T-helper 17 cell (primary cell): ENCODE measurements around the gene CNOT11. TPM values are rescaled to one million over a fixed set of nuclear protein-coding genes. Genes with fewer than 3 reads are reported as not detected.
"Not testable (repeated sequence)": the region's sequence is repeated elsewhere in the genome, so short reads cannot be mapped to it uniquely, and the experiment has no call there.

ENCODE experiments used
- ATAC-seq: fragments of 150-1000 bp; cut with Tn5 transposase; 2 replicates; pipeline ENCODE4 v1.10.0; 2021; ENCODE audit warnings: mild to moderate bottlenecking, moderate library complexity
- DNase-seq, 3 donors: peaks; one replicate each; pipeline versions ENCODE4 v3.0.0 to v3.0.0-alpha.2; 2020 to 2021
- H3K9me3 ChIP-seq: one replicate; pipeline ENCODE4 v1.7.0; 2013; ENCODE audit warnings: low read length, mild to moderate bottlenecking; ENCODE audit not compliant: control insufficient read depth, poor library complexity, severe bottlenecking
- H3K27ac Mint-ChIP-seq: one replicate; pipeline ENCODE4 v1.8.0; 2022; ENCODE audit warnings: mild to moderate bottlenecking, moderate library complexity, mixed read lengths
- H3K27me3 Mint-ChIP-seq: one replicate; pipeline ENCODE4 v1.8.0; 2022; ENCODE audit warnings: mixed read lengths
- H3K36me3 Mint-ChIP-seq: one replicate; pipeline ENCODE4 v1.8.0; 2022; ENCODE audit warnings: low read depth, mixed read lengths
- H3K4me1 Mint-ChIP-seq: one replicate; pipeline ENCODE4 v1.8.0; 2022; ENCODE audit warnings: mild to moderate bottlenecking, mixed read lengths
- H3K4me3 Mint-ChIP-seq: one replicate; pipeline ENCODE4 v1.8.0; 2022; ENCODE audit warnings: mild to moderate bottlenecking, moderate library complexity, mixed read lengths
- total RNA-seq, 4 donors: library from RNA in 2 of 4; stranded (reverse) in 2 of 4; gene quantifications; one replicate each; pipeline ENCODE4 v1.2.3 and lab custom pipeline; 2022 to 2026

CNOT11 gene
- total RNA-seq, 2 donors from 2014 or later, result 48.3 to 48.5 TPM

DNA sequence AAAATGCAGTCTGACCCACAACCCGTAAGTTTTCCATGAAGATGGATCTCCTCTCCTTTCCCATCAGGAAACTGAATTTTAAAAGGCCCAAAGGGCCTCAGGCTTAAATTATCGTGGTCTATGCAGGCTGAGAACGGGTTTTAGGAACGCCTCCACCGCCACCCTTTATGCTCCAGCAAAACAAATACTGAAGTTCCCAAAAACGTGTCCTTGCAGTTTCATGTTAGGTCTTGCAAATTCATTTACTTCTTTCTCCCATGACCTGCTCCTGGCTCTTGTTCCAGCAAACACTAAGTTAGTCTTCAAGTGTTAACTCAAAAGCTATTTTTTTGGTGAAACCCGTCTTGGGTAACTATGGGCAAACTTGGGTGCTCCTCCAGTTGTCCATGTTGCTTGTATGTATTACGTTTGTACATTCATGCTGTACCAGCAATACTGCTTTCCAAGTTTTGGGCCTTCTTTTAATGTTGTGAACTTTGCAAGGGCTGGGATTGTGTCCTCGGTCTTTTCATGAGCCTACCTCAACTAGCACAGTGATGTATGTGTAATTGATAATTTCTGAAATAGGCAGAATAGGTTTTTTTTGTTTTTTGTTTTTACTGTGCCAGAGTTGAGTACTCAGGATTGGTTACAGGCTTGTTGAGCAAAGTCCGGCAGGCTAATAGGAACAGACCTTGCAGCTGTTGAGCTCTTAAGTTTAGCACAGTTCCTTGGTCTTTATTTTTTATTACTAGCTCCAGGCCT lies 57.6 kb downstream of the CNOT11 start:
- no peaks in the 10 kb centered on the region for H3K27me3 Mint-ChIP-seq
- peak overlapping the region; percentile 63 for H3K4me3 Mint-ChIP-seq
- peaks cover 38% of the 10 kb centered on the region for H3K4me1 Mint-ChIP-seq
- H3K36me3 Mint-ChIP-seq, result peaks cover 7% of the 10 kb centered on the region
- ATAC-seq (no peak), DNase-seq (no peak)
- no peaks in the 10 kb centered on the region for H3K9me3 ChIP-seq
- peak overlapping the region; percentile 95 for H3K27ac Mint-ChIP-seq

DNA sequence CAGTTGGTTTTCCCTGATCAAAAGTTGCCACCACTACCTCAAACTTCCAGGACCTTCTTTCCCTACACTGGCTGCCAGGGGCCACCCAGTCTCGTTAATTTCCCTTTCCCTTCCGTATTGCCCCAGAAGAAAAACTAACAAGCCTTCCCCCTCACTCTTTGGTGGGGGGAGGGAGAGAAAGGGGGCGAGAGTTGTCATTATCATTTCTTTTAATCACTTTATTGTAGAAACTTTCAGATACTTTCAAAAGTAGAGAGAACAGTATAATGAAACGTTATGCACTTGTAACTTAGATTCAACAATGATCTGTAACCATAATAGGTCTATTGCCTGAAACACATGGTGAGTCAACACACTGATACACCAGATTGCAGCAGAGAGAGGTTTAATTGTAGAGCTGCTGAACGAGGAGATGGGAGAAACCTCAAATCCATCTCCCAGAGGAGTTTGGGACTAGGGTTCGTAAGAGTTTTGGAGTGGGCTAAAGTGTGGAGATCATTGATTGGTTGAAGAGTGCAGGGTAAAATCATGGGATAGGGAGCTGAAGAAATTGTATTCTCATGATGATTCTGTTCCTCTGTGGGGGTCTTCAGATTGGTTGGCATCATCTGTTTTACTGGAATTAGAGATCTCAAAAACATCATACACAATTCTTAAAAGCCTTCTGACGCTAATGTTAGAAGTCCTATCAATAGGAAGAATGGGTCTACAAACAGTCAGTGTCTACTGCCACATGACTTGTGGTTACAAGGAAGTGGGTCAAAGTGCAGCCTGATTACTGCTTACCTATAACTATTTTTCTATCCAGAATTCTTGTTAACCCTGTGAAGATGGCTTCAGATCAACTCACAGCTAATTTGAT lies 58.4 kb downstream of the CNOT11 start:
- H3K4me1 Mint-ChIP-seq, result peaks cover 36% of the 10 kb centered on the region
- ATAC-seq, result peak; percentile 48
- no peaks in the 10 kb centered on the region for H3K27me3 Mint-ChIP-seq

DNA sequence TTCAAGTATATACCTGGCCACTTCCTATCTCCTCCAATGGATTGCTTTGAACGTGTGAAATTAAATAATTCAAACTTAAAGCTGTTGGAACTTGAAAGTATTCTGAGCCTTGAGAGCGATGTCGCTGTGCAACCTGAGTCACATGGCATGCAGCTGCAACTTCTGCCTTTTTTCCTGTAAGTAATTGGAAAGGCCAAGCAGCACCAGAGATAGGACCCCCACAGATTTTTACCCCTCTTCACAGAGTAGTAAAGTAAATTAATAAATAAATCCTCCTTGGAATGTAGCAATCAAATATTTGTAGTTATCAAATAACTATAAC lies 59.0 kb downstream of the CNOT11 start:
- Mint-ChIP-seq H3K4me1 (peaks cover 32% of the 10 kb centered on the region), H3K27me3 (no peaks in the 10 kb centered on the region), H3K36me3 (peaks cover 3% of the 10 kb centered on the region), H3K27ac (peak overlapping the region; percentile 95), H3K4me3 (peak overlapping the region; percentile 82)
- H3K9me3 ChIP-seq, result no peaks in the 10 kb centered on the region
- no peak for DNase-seq
- ATAC-seq, result peak; percentile 2

More for the DNA sequence above, 58.4 kb downstream of the CNOT11 start:
- Mint-ChIP-seq H3K4me3 (peak overlapping the region; percentile 82), H3K36me3 (peaks cover 7% of the 10 kb centered on the region), H3K27ac (peak overlapping the region; percentile 95)
- no peaks in the 10 kb centered on the region for H3K9me3 ChIP-seq
- no peak for DNase-seq

DNA sequence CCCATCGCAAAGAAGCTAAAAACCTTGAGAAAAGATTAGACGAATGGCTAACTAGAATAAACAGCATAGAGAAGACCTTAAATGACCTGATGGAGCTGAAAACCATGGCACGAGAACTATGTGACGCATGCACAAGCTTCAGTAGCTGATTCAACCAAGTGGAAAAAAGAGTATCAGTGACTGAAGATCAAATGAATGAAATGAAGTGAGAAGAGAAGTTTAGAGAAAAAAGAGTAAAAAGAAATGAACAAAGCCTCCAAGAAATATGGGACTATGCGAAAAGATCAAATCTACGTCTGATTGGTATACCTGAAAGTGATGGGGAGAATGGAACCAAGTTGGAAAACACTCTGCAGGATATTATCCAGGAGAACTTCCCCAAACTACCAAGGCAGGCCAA lies 63.9 kb downstream of the CNOT11 start:
- H3K27me3 Mint-ChIP-seq, H3K36me3 Mint-ChIP-seq, ATAC-seq, H3K4me3 Mint-ChIP-seq, H3K9me3 ChIP-seq, H3K27ac Mint-ChIP-seq, DNase-seq: not testable (repeated sequence)
- H3K4me1 Mint-ChIP-seq, result peaks cover 16% of the 10 kb centered on the region

Other genes starting within 250 kb of the CNOT11 start
- gene TBC1D8, start 101.5 kb upstream of the CNOT11 start, total RNA-seq, result 1 to 10 TPM in 1 of 2 donors, under 1 TPM in 1; 0.39 to 1.9 TPM
- 100 to 1,000 TPM; 180 to 185 TPM for gene RNF149, start 55.8 kb downstream of the CNOT11 start, total RNA-seq
- under 1 TPM; 0.30 to 0.39 TPM for gene CREG2, start 134.6 kb downstream of the CNOT11 start, total RNA-seq
- gene RFX8, start 222.2 kb downstream of the CNOT11 start, total RNA-seq, result under 1 TPM in 1 of 2 donors, not detected in 1; 0.44 TPM